ENCODE measurements around the gene KCNE4. TPM values are rescaled to one million over a fixed set of nuclear protein-coding genes. Genes with fewer than 3 reads are reported as not detected.

The KCNE4 gene
- total RNA-seq, 1 donor from 2014 or later = 0.26 TPM

- Histone ChIP-seq H3K4me3 (ENCODE audit: low read depth, low read length) (no peak overlapping the region), H3K36me3 (ENCODE audit: control insufficient read depth, insufficient read depth, low read length) (no peaks in the 10 kb centered on the region), H3K27me3 (ENCODE audit: control insufficient read depth, insufficient read depth, low read length) (peaks cover 1% of the 10 kb centered on the region)
- FAIRE-seq (no peak), DNase-seq (ENCODE audit: low read depth) (peak; percentile 31)
- no peak for TF ChIP-seq CTCF (IDR thresholded peaks at IDR 0.05; ENCODE audit: insufficient read depth, low read length, severe bottlenecking)
These were observed 41.3 kb upstream of the KCNE4 start for GRCh38 chr2:223010641-223011040.

GRCh38 chr2:223012291-223012690, 39.7 kb upstream of the KCNE4 start:
- FAIRE-seq = no peak
- no peak for TF ChIP-seq CTCF (IDR thresholded peaks at IDR 0.05; ENCODE audit: insufficient read depth, low read length, severe bottlenecking)
- DNase-seq (ENCODE audit: low read depth) = no peak
- no peaks in the 10 kb centered on the region for H3K36me3 ChIP-seq (ENCODE audit: control insufficient read depth, insufficient read depth, low read length)
- no peak overlapping the region for H3K4me3 ChIP-seq (ENCODE audit: low read depth, low read length)
- H3K27me3 ChIP-seq (ENCODE audit: control insufficient read depth, insufficient read depth, low read length) = peaks cover 1% of the 10 kb centered on the region

- no peak overlapping the region for H3K4me3 ChIP-seq (ENCODE audit: low read depth, low read length)
- FAIRE-seq (peak; percentile 13), DNase-seq (ENCODE audit: low read depth) (no peak)
- TF ChIP-seq CTCF (IDR thresholded peaks at IDR 0.05; ENCODE audit: insufficient read depth, low read length, severe bottlenecking) = no peak
- no peaks in the 10 kb centered on the region for H3K36me3 ChIP-seq (ENCODE audit: control insufficient read depth, insufficient read depth, low read length)
- no peaks in the 10 kb centered on the region for H3K27me3 ChIP-seq (ENCODE audit: control insufficient read depth, insufficient read depth, low read length)
These were observed 32.5 kb upstream of the KCNE4 start for GRCh38 chr2:223019390-223019930.

GRCh38 chr2:223019987-223020717, 31.8 kb upstream of the KCNE4 start:
- H3K4me3 ChIP-seq (ENCODE audit: low read depth, low read length) = no peak overlapping the region
- TF ChIP-seq CTCF (IDR thresholded peaks at IDR 0.05; ENCODE audit: insufficient read depth, low read length, severe bottlenecking) = no peak
- H3K36me3 ChIP-seq (ENCODE audit: control insufficient read depth, insufficient read depth, low read length) = no peaks in the 10 kb centered on the region
- FAIRE-seq (no peak), DNase-seq (ENCODE audit: low read depth) (no peak)
- no peaks in the 10 kb centered on the region for H3K27me3 ChIP-seq (ENCODE audit: control insufficient read depth, insufficient read depth, low read length)

GRCh38 chr2:223020971-223021675, 30.9 kb upstream of the KCNE4 start:
- DNase-seq (ENCODE audit: low read depth) (no peak), FAIRE-seq (no peak)
- Histone ChIP-seq H3K4me3 (ENCODE audit: low read depth, low read length) (no peak overlapping the region), H3K27me3 (ENCODE audit: control insufficient read depth, insufficient read depth, low read length) (no peaks in the 10 kb centered on the region), H3K36me3 (ENCODE audit: control insufficient read depth, insufficient read depth, low read length) (no peaks in the 10 kb centered on the region)
- no peak for TF ChIP-seq CTCF (IDR thresholded peaks at IDR 0.05; ENCODE audit: insufficient read depth, low read length, severe bottlenecking)

Measured in bronchial epithelial cell (primary cell).